CD4-positive, alpha-beta T cell treated with Interleukin-6 for 4 hours (primary cell): ENCODE results near the gene GLB1L2.
"Not testable (repeated sequence)": the region's sequence is repeated elsewhere in the genome, so short reads cannot be mapped to it uniquely, and the experiment has no call there.

Experiments used
- DNase-seq: peaks from one replicate; pipeline ENCODE4 v3.0.0-alpha.2; 2020; ENCODE audit warnings: mixed read lengths

The GLB1L2 gene, protein sequence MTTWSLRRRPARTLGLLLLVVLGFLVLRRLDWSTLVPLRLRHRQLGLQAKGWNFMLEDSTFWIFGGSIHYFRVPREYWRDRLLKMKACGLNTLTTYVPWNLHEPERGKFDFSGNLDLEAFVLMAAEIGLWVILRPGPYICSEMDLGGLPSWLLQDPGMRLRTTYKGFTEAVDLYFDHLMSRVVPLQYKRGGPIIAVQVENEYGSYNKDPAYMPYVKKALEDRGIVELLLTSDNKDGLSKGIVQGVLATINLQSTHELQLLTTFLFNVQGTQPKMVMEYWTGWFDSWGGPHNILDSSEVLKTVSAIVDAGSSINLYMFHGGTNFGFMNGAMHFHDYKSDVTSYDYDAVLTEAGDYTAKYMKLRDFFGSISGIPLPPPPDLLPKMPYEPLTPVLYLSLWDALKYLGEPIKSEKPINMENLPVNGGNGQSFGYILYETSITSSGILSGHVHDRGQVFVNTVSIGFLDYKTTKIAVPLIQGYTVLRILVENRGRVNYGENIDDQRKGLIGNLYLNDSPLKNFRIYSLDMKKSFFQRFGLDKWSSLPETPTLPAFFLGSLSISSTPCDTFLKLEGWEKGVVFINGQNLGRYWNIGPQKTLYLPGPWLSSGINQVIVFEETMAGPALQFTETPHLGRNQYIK

GRCh38 chr11:134331354-134332188 is at the start of gene GLB1L2:
Gene GLB1L2, plus strand, starts transcription at chr11:134331988. Its CDS starts 74 bp downstream, at chr11:134332062.
- DNase-seq: peak; percentile 92

- no peak for DNase-seq
Observed at GRCh38 chr11:134282121-134283045, 49.4 kb upstream of the GLB1L2 start.

DNA sequence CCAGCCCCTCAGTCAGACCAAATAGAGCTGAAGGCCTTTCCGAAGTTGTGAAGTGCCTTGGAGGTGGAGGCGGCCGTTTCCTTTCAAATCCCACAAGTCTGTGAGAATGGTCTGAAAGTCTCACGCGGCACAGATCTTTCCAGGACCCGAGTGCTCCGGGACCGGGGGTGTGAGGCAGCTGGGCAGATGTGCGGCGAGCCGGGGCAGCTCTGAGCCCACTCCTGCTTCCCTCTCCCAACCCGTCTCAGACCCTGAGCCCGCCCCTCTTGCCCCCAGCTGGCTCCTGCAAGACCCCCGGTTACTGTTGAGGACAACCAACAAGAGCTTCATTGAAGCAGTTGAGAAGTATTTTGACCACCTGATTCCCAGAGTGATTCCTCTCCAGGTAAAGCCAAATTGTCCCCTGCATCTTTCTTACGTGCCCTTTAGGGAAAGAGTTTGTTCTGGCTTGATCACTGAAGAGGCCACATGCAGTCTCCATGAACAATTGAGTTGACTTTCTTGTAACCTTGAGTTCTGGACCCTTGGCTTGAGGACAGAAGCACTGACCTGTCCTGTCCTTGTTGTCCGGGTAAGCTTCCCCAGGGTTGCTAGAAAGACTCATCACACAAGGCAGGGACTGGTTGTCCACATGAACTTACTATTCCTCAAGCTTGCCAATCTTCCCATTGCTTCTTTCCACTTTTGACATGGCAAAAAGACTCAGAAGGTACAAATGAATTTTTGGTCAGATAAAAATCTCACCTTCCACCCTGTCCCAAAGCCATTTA is 48.1 kb upstream of the GLB1L2 start:
- no peak for DNase-seq

DNA sequence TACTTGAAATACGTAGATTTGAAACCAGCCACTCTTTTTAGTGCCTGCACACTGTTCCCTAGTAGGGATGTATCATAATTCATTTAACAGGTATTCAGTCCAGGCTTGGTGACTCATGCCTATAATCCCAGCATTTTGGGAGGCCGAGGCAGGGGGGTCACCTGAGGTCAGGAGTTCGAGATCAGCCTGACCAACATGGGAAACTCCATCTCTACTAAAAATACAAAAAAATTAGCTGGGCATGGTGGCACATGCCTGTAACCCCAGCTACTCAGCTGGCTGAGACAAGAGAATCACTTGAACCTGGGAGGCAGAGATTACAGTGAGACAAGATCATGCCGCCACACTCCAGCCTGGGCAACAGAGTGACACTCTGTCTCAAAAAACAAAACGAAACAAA is 47.4 kb upstream of the GLB1L2 start:
- DNase-seq: not testable (repeated sequence)

DNA sequence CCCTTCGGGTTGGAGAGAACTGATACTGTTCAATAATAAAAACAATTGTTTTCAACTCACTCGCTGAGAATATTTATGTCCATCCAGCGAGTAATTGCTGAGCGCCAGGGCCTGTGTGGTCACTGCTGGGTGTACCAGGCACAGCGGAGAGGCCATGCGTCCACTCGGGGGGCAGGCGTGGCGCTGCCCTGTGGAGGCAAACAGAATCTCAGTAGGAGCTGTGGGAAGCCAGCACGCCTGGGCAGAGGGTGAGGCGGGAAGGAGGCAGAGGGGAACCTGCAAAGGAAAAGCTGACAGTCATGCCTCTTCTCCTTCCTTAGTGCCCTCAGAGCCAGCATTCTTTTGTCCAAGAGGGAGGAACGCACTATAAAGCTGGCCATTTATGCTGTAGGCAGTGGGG is 44.2 kb upstream of the GLB1L2 start:
- no peak for DNase-seq

DNA sequence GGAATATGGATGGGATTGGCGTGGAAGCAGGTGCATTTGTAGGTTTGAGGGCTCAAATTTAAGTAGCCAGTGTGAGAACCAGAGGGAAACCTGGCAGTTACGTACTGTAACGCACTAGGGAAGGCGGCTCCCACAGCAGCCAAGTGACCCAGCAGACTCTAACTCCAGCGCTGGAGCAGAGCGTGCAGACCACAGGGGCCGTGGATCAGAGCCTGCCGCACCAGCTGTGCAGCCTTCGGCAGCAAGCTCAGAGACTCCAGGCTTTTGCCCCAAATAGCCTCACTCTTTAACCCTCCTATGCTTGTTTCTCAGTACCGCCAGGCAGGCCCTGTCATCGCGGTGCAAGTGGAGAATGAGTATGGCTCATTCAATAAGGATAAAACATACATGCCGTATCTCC is 43.3 kb upstream of the GLB1L2 start:
- no peak for DNase-seq

DNA sequence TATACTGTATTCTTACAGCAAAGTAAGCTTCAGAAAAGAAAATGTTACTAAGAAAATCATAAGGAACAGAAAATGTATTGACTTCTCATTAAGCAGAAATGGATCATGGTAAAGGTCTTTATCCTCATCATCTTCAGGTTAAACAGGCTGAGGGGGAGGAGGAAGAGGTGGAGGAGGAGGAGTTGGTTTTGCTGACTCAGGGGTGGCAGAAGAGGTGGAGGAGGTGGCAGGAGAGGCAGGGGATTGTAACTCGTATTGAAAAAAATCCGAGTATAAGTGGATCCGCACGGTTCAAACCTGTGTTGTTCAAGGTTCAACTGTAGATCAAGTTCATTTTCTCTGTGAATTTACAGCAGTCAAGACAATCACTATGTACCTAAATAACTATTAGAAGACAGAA is 42.6 kb upstream of the GLB1L2 start:
- DNase-seq: no peak

DNA sequence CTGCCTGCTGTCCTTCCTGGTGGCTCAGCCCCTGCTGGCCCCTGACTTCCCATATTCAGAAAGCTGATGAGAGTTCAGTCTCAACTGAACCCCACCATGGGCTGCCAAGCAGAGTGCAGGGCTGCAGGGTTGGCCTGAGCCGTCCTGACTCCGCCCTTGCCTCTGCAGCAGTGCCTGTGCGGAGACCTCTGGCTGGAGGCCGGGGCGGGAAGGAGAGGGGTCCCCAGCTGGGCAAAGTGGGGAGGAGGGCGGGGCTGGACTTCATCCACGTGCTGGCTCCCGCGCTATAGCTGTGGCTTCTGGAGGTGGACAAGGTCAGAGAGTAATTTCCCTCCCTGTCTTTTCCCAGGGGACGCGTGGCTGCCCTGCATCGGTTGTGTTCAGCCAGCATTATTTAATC is 42.0 kb upstream of the GLB1L2 start:
- no peak for DNase-seq

DNA sequence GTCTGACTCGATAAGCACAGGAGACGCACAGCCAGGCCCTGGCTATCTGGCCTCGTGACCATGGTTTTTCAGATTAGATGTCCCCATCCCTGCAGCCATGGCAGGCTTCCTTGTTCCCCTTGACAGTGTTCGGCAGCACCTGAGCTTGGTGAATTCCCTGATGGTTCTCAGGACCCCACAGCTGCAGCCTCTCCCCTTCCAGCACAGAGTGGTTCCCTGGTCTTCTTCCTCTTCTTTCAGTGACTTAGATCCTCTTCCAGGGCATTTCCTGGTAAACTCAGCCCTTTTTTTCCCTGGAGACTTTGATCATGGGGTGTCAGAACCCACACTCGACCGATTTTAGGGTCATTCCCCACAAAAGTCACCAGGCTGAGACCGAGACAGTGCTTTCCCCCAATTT is 41.1 kb upstream of the GLB1L2 start:
- no peak for DNase-seq

DNA sequence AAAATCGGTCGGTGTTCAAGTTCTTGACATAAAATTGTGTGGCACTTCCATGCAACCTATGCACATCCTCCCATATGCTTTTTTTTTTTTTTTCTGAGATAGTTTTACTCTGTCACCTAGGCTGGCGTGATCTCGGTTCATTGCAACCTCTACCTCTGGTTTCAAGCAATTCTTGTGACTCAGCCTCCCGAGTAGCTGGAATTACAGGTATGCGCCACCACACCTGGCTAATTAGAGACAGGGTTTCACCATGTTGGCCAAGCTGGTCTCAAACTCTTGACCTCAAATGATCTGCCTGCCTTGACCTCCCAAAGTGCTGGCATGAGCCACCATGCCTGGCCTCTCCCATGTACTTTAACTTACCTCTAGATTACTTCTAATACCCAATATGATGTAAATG is 40.6 kb upstream of the GLB1L2 start:
- no peak for DNase-seq

- DNase-seq: no peak
Observed at GRCh38 chr11:134292661-134293060, 39.1 kb upstream of the GLB1L2 start.

- DNase-seq: no peak
Observed at GRCh38 chr11:134293119-134294113, 38.4 kb upstream of the GLB1L2 start.

DNA sequence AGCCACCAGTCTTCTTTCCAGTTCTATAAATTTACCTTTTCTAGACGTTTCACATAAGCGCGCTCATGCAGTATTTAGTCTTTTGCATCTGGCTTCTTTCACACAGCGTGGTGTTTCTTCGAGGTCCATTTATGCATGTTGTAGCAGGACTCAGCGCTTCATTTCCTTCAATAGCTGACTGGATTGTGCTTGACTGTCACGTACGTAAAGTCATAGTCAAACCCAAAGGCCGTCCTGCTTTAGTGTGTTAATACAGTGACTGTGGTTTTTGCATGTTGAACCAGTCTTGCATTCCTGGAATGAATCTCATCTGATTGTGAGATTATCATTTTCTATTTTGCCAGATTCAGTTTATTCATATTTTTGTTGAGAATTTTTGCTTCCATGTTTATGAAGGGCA is 37.1 kb upstream of the GLB1L2 start:
- DNase-seq: no peak

GRCh38 chr11:134312223-134312622 is 19.6 kb upstream of the GLB1L2 start:
- DNase-seq: no peak

- DNase-seq: no peak
Observed at GRCh38 chr11:134312807-134313206, 19.0 kb upstream of the GLB1L2 start.

DNA sequence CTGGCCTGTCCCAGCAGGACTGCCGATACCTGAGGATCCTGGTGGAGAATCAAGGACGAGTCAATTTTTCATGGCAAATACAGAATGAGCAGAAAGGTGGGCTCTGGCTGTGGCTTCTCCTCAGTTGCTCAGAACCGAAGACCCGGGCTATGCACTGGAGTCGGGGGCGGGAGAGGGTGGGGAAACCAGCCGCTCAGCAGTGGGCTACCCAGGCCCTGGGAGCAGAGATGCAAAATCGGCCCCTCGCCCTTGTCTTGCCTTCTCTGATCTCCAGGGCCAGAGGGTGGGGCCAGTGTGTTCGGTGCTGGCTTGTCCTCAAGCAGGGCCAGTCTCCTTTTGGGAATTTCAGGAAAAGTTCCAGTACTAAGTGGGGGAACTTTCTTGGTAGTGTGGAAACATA is 18.4 kb upstream of the GLB1L2 start:
- DNase-seq: no peak

DNA sequence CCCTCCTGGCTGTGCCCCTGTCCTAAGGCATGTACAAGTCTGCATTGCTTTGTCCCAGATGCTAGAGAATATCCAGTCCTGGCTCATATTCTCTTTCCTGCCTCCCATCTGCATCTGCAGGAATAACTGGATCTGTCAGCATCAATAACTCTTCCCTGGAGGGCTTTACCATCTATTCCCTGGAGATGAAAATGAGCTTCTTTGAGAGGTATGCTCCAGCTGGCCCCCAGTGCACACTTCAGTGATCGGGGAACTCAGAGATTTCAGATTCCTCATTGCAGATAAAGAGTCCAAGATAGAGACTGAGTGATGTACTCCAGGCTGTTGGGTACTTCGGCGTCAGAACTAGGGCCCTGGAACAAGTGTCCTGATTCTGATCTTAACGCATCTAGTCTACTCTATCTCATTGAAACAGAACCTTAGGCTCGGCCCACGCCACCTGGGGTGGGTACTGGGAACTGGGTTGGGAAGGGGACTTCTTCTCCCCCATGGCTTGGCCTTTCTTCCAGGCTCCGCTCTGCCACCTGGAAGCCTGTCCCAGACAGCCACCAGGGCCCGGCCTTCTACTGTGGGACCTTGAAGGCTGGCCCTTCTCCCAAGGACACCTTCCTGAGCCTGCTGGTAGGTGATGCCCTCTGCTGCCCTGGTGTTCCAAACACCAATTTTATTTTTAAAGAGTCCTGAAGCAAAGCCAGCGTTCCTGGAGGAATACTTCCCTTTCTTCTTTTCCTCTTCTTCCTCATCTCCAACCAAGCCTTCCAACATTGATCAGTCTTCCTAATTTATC is 17.8 kb upstream of the GLB1L2 start:
- DNase-seq: no peak

DNA sequence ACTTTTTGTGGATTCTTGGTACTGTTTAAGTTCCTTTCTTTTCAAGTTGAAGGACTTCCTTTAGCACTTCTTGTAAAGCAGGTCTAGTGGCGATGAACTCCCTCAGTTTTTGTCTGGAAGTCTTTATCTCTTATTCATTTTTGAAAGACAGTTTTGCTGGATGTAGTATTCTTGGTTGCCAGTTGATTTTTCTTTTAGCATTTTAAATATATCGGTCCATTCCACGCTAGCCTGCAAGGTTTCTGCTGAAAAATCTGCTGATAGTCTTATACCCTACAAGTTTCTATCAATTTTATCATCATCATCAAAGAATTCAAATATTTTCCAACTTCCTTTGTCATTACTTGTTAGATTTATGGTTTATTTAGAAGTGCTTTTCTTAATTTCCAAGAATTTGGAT is 14.7 kb upstream of the GLB1L2 start:
- no peak for DNase-seq

DNA sequence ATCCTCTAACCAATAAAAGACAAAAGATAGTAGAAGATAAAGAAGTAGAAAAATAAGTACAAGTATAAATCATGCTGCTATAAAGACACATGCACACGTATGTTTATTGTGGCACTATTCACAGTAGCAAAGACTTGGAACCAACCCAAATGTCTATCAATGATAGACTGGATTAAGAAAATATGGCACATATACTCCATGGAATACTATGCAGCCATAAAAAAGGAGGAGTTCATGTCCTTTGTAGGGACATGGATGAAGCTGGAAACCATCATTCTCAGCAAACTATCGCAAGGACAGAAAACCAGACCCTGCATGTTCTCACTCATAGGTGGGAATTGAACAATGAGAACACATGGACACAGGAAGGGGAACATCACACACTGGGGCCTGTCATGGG is 10.4 kb upstream of the GLB1L2 start:
- not testable (repeated sequence) for DNase-seq

DNA sequence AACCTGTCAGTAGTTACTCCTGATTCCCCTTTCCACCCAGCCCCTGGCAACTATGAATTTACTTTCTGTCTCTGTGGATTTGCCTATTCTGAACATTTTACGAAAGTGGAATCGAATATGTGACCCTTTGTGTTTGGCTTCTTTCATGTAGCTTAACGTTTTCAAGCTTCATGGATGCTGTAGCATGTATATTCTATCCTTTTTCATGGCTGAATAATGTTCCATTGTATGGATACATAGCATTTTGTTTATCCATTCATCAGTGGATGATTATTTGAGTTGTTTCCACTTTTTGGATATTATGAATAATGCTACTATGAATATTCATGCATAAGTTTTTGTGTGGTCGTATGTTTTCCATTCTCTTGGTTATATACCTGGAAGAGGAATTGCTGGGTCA is 9.2 kb upstream of the GLB1L2 start:
- no peak for DNase-seq
